Muscle of arm (tissue), 12 donors: Measurements from ENCODE around the gene UTY. TPM values are rescaled to one million over a fixed set of nuclear protein-coding genes. Genes with fewer than 3 reads are reported as not detected.

Experiments used
- DNase-seq: peaks from one replicate; pipeline ENCODE4 v3.0.0-alpha.2; 2013
- polyA plus RNA-seq, 12 donors: library from polyadenylated mRNA; unstranded; fragments of 120-200 nt; gene quantifications; one replicate each; pipeline ENCODE4 v1.2.1, GENCODE V29; 2013; ENCODE audit not compliant: insufficient read length in 12 of 12

The UTY gene
- polyA plus RNA-seq, 12 donors, result 0.04 to 19.6 (median 11.7) TPM; not detected in 3

- DNase-seq, result no peak
These were observed 62.8 kb downstream of the UTY start for GRCh38 chrY:13416869-13417661.

GRCh38 chrY:13415556-13415955 lies 64.3 kb downstream of the UTY start:
- no peak for DNase-seq

GRCh38 chrY:13398876-13399275 lies 81.0 kb downstream of the UTY start:
- DNase-seq, result no peak

GRCh38 chrY:13381110-13381683 lies 98.6 kb downstream of the UTY start:
- no peak for DNase-seq

- no peak for DNase-seq
These were observed 108.7 kb downstream of the UTY start for GRCh38 chrY:13370868-13371800.

- DNase-seq, result no peak
These were observed 109.6 kb downstream of the UTY start for GRCh38 chrY:13370245-13370644.

GRCh38 chrY:13368513-13368845 lies 111.4 kb downstream of the UTY start:
- no peak for DNase-seq

- DNase-seq, result no peak
These were observed 116.2 kb downstream of the UTY start for GRCh38 chrY:13363641-13364040.

GRCh38 chrY:13362662-13363061 lies 117.2 kb downstream of the UTY start:
- DNase-seq, result no peak

- DNase-seq, result no peak
These were observed 117.9 kb downstream of the UTY start for GRCh38 chrY:13361656-13362636.

GRCh38 chrY:13351443-13351842 lies 128.4 kb downstream of the UTY start:
- no peak for DNase-seq

- DNase-seq, result no peak
These were observed 132.7 kb downstream of the UTY start for GRCh38 chrY:13347106-13347505.

- no peak for DNase-seq
These were observed 134.3 kb downstream of the UTY start for GRCh38 chrY:13345549-13345948.

- DNase-seq, result no peak
These were observed 136.4 kb downstream of the UTY start for GRCh38 chrY:13343307-13343946.

GRCh38 chrY:13339939-13340338 lies 139.9 kb downstream of the UTY start:
- DNase-seq, result no peak

GRCh38 chrY:13339381-13339780 lies 140.5 kb downstream of the UTY start:
- no peak for DNase-seq

- DNase-seq, result no peak
These were observed 141.1 kb downstream of the UTY start for GRCh38 chrY:13338711-13339110.

- DNase-seq, result no peak
These were observed 141.9 kb downstream of the UTY start for GRCh38 chrY:13337934-13338333.

- no peak for DNase-seq
These were observed 146.0 kb downstream of the UTY start for GRCh38 chrY:13333791-13334190.

- DNase-seq, result no peak
These were observed 149.2 kb downstream of the UTY start for GRCh38 chrY:13330651-13331050.

- no peak for DNase-seq
These were observed 166.9 kb downstream of the UTY start for GRCh38 chrY:13312966-13313365.
